Endothelial cell of umbilical vein (primary cell): ENCODE data around the gene CYP19A1. TPM values are rescaled to one million over a fixed set of nuclear protein-coding genes. Genes with fewer than 3 reads are reported as not detected.

ENCODE experiments used
- BruUV-seq: library from RNA; stranded (reverse); fragments of 400-500 nt; replicated peaks from 2 replicates; lab custom pipeline; 2021; lab: Mats Ljungman, UMichigan
- CTCF ChIA-PET: fragments of 300-600, 350-600 bp; sonication (Branson Sonifier 250); formaldehyde crosslinking; loops from one replicate; lab custom pipeline; 2021; ENCODE audit warnings: antibody characterized with exemption, inconsistent platforms; lab: Charles Lee
- POLR2A ChIA-PET: fragments of 300-600, 350-600 bp; sonication (Branson Sonifier 250); formaldehyde crosslinking; loops from one replicate; lab custom pipeline; 2021; ENCODE audit warnings: antibody characterized with exemption, inconsistent platforms; lab: Charles Lee
- DNase-seq: peaks from one replicate; pipeline ENCODE4 v3.0.0-alpha.2; 2011; ENCODE audit warnings: low read depth, low spot score
- FAIRE-seq: peaks from 2 replicates; lab custom pipeline; 2011; peaks lifted over from hg19 to GRCh38; lab: Jason Lieb, UNC
- H2AFZ ChIP-seq: 2 replicates; pipeline ENCODE4 v1.6.0; 2012; ENCODE audit warnings: low read depth, low read length, control low read depth, inconsistent platforms
- H3K27ac ChIP-seq: 2 replicates; pipeline ENCODE4 v1.5.1; 2011; ENCODE audit warnings: low read depth, mild to moderate bottlenecking, control low read depth, low read length, moderate library complexity; ENCODE audit not compliant: insufficient read depth
- H3K27me3 ChIP-seq, 2 experiments: 2 replicates each; pipeline versions ENCODE4 v1.6.0 to v1.6.1; 2011; ENCODE audit warnings: low read length in 2 of 2, mixed read lengths in 1 of 2; ENCODE audit not compliant: control insufficient read depth in 2 of 2, insufficient read depth in 2 of 2
- H3K36me3 ChIP-seq, 2 experiments: 2 replicates in 1 of 2; 3 replicates in 1 of 2; pipeline ENCODE4 v1.5.1; 2011; ENCODE audit warnings: low read length in 2 of 2, mild to moderate bottlenecking in 1 of 2, moderate library complexity in 1 of 2; ENCODE audit not compliant: control insufficient read depth in 2 of 2, insufficient read depth in 2 of 2; ENCODE audit errors: extremely low read depth in 1 of 2
- H3K4me1 ChIP-seq: 3 replicates; pipeline ENCODE4 v1.5.1; 2011; ENCODE audit warnings: mild to moderate bottlenecking, low read length; ENCODE audit not compliant: control insufficient read depth, insufficient read depth; ENCODE audit errors: extremely low read depth
- H3K4me2 ChIP-seq: 2 replicates; pipeline ENCODE4 v1.6.1; 2011; ENCODE audit warnings: low read length, control low read depth, mixed read lengths; ENCODE audit not compliant: insufficient read depth
- H3K4me3 ChIP-seq, 3 experiments: fragments of 200-600 bp in 1 of 3; sonication (generic), shearing (Covaris generic) in 1 of 3; replicated peaks in 1 of 3; 2 replicates each; pipeline ENCODE4 v1.5.1; 2011 to 2016; ENCODE audit warnings: control low read depth in 3 of 3, low read length in 3 of 3, mild to moderate bottlenecking in 2 of 3, inconsistent platforms in 1 of 3, low read depth in 1 of 3, moderate library complexity in 1 of 3; ENCODE audit not compliant: insufficient read depth in 1 of 3
- H3K79me2 ChIP-seq: 2 replicates; pipeline ENCODE4 v1.6.0; 2012; ENCODE audit warnings: low read length, inconsistent platforms; ENCODE audit not compliant: control insufficient read depth, insufficient read depth
- H3K9ac ChIP-seq: replicated peaks from 2 replicates; pipeline ENCODE3; 2011; ENCODE audit warnings: low read length, control low read depth; ENCODE audit not compliant: insufficient read depth; ENCODE audit errors: extremely low read depth
- H3K9me1 ChIP-seq: replicated peaks from 3 replicates; pipeline ENCODE4 v1.6.0; 2011; ENCODE audit warnings: mild to moderate bottlenecking, low read length; ENCODE audit not compliant: control insufficient read depth, insufficient read depth; ENCODE audit errors: extremely low read depth
- H3K9me3 ChIP-seq: replicated peaks from 2 replicates; pipeline ENCODE4 v1.5.1; 2012; ENCODE audit warnings: low read length, inconsistent platforms; ENCODE audit not compliant: control insufficient read depth, insufficient read depth
- H4K20me1 ChIP-seq: replicated peaks from 2 replicates; pipeline ENCODE3; 2011; ENCODE audit warnings: mild to moderate bottlenecking, low read length; ENCODE audit not compliant: control insufficient read depth, insufficient read depth; ENCODE audit errors: extremely low read depth
- CTCF ChIP-seq, 2 donors: IDR thresholded peaks; 1 replicate in 1 of 2; 2 replicates in 1 of 2; pipeline ENCODE4 v1.5.1; 2011; ENCODE audit warnings: low read length in 2 of 2, mild to moderate bottlenecking in 2 of 2, moderate library complexity in 2 of 2, control low read depth in 1 of 2, inconsistent platforms in 1 of 2, low read depth in 1 of 2; ENCODE audit not compliant: insufficient read depth in 1 of 2; ENCODE audit errors: extremely low read depth in 1 of 2
- EZH2 ChIP-seq: IDR thresholded peaks from 2 replicates; pipeline ENCODE4 v1.6.1; 2012; ENCODE audit warnings: borderline replicate concordance, low read depth, mild to moderate bottlenecking, moderate library complexity, low read length, inconsistent platforms; ENCODE audit not compliant: severe bottlenecking
- FOS ChIP-seq: IDR thresholded peaks from 2 replicates; pipeline ENCODE4 v1.6.1; 2011; ENCODE audit warnings: mild to moderate bottlenecking, low read length, moderate library complexity, borderline replicate concordance; ENCODE audit not compliant: insufficient read depth
- GATA2 ChIP-seq: IDR thresholded peaks from 2 replicates; pipeline ENCODE4 v1.7.0; 2011; ENCODE audit warnings: low read depth, mild to moderate bottlenecking, moderate library complexity, mixed read lengths, low read length; ENCODE audit not compliant: insufficient read length, insufficient read depth
- JUN ChIP-seq: IDR thresholded peaks from 2 replicates; pipeline ENCODE4 v1.6.1; 2011; ENCODE audit warnings: borderline replicate concordance, low read depth; ENCODE audit not compliant: insufficient read length, insufficient read depth
- MYC ChIP-seq: IDR thresholded peaks from one replicate; pipeline ENCODE4 v1.6.1; 2011; ENCODE audit warnings: mild to moderate bottlenecking, low read depth, low read length
- POLR2A ChIP-seq: IDR thresholded peaks from 2 replicates; pipeline ENCODE4 v1.6.1; 2012; ENCODE audit warnings: low read depth, mild to moderate bottlenecking, control low read depth, low read length
- POLR2AphosphoS5 ChIP-seq: IDR thresholded peaks from 2 replicates; pipeline ENCODE4 v1.6.1; 2012; ENCODE audit warnings: low read depth, mild to moderate bottlenecking, control low read depth, low read length, moderate library complexity; ENCODE audit not compliant: insufficient read depth
- dilution Hi-C: fragments of 300-500 bp; cut with MboI; formaldehyde crosslinking; loops from one replicate; pipeline ENCODE4 v1.15.0; 2019; ENCODE audit warnings: low sequenced_read_pairs; ENCODE audit not compliant: extremely low pct_ligation_motif_present
- intact Hi-C: fragments of 100-400 bp; cut with micrococcal nuclease; formaldehyde crosslinking; loops from one replicate; pipeline ENCODE4 v1.10.0; 2022
- polyA plus RNA-seq, 4 experiments: library from polyadenylated mRNA; depleted of rRNA in 3 of 4; stranded (reverse) in 3 of 4; unstranded in 1 of 4; fragments of >200 nt; gene quantifications; 2 replicates each; pipeline versions ENCODE4 v1.2.1 to v1.2.3, GENCODE V29; 2011 to 2012; ENCODE audit warnings: missing spikeins in 1 of 4
- total RNA-seq: library from RNA; stranded (reverse); gene quantifications from 2 replicates; pipeline ENCODE4 v1.2.3, GENCODE V29; 2021
- TF ChIP-seq, protein P1 (sequence below): IDR thresholded peaks from 2 replicates; pipeline ENCODE4 v1.6.1; 2011; ENCODE audit not compliant: insufficient read depth, insufficient read length

CYP19A1 gene
- total and polyA plus RNA-seq, 2 donors (not counting 3 experiments of a cell fraction or from before 2014, with no cell fraction given): not detected

DNA sequence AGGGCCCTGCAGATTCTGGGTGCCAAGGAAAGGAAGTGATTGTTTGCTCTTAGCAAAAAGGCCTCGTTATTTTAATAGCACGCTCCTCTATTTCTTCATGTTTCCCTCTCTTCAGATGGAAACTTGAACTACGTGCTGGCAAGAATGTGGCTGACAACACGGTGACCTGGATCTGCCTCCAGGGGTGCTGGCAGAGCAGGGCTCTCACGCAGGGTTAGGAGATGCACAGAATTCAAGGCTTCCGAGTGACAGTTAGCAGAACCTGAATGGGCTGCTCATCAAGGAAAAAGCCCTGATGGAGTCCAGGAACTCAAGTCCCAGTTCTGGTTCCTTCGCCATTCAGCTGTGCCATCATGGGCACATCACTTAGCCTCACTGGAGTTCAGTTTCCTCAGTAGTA, 22.7 kb downstream of the CYP19A1 start:
- dilution Hi-C loops: no loop called here
- intact Hi-C loops: no loop called here
- POLR2A ChIA-PET: no interaction called here

More for the DNA sequence above, 22.7 kb downstream of the CYP19A1 start:
- Histone ChIP-seq H3K9me1 (no peaks in the 10 kb centered on the region), H3K9ac (no peak overlapping the region), H3K27ac (no peak overlapping the region), H3K36me3 (no peaks in the 10 kb centered on the region), H3K27me3 (peaks cover 83 to 89% of the 10 kb centered on the region in 2 experiments), H3K79me2 (no peaks in the 10 kb centered on the region), H4K20me1 (no peaks in the 10 kb centered on the region), H3K9me3 (no peaks in the 10 kb centered on the region), H3K4me3 (no peak overlapping the region), H3K4me1 (no peaks in the 10 kb centered on the region), H3K4me2 (no peak overlapping the region), H2AFZ (no peak overlapping the region)
- TF ChIP-seq MYC (no peak), EZH2 (no peak), POLR2AphosphoS5 (no peak), CTCF (IDR thresholded peaks at IDR 0.05; ENCODE audit: extremely low read depth in 1 of 2, insufficient read depth in 1 of 2, low read depth in 1 of 2, low read length in 2 of 2) (no peak), GATA2 (no peak), FOS (no peak), POLR2A (no peak), JUN (no peak)
- TF ChIP-seq, protein P1, sequence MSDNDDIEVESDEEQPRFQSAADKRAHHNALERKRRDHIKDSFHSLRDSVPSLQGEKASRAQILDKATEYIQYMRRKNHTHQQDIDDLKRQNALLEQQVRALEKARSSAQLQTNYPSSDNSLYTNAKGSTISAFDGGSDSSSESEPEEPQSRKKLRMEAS: no peak
- DNase-seq (no peak), FAIRE-seq (no peak)
- BruUV-seq: no TSS peak
- CTCF ChIA-PET: no interaction called here
